Duodenal mucosa (tissue), 2 donors: ENCODE measurements around the gene STX8.

ENCODE experiments used
- H3K27ac ChIP-seq: one replicate; pipeline ENCODE4 v1.7.0; 2013; ENCODE audit warnings: low read depth, low read length
- H3K27me3 ChIP-seq, 2 donors: one replicate each; pipeline ENCODE4 v1.7.0; 2013; ENCODE audit warnings: low read length in 2 of 2, control low read depth in 1 of 2; ENCODE audit not compliant: insufficient read depth in 2 of 2, control insufficient read depth in 1 of 2
- H3K36me3 ChIP-seq, 2 donors: one replicate each; pipeline ENCODE4 v1.7.0; 2013; ENCODE audit warnings: low read length in 2 of 2, control low read depth in 1 of 2; ENCODE audit not compliant: insufficient read depth in 2 of 2, control insufficient read depth in 1 of 2
- H3K4me1 ChIP-seq, 2 donors: one replicate each; pipeline ENCODE4 v1.7.0; 2013; ENCODE audit warnings: low read length in 2 of 2, control low read depth in 1 of 2; ENCODE audit not compliant: insufficient read depth in 2 of 2, control insufficient read depth in 1 of 2
- H3K4me3 ChIP-seq, 2 donors: one replicate each; pipeline ENCODE4 v1.7.0; 2013; ENCODE audit warnings: low read length in 2 of 2, low read depth in 1 of 2
- H3K9ac ChIP-seq, 2 donors: one replicate each; pipeline ENCODE4 v1.7.0; 2013; ENCODE audit warnings: low read length in 2 of 2, low read depth in 1 of 2
- H3K9me3 ChIP-seq, 2 donors: one replicate each; pipeline ENCODE4 v1.7.0; 2013; ENCODE audit warnings: low read length in 2 of 2, control low read depth in 1 of 2; ENCODE audit not compliant: control insufficient read depth in 1 of 2

Gene STX8

GRCh38 chr17:9253308-9253707 lies 322.3 kb downstream of the STX8 start:
- peaks cover 12 to 15% of the 10 kb centered on the region in 2 donors for H3K4me1 ChIP-seq
- no peak overlapping the region for H3K27ac ChIP-seq
- H3K36me3 ChIP-seq = peaks cover 0 to 3% of the 10 kb centered on the region in 2 donors
- H3K4me3 ChIP-seq = no peak overlapping the region
- H3K9me3 ChIP-seq = no peaks in the 10 kb centered on the region
- H3K9ac ChIP-seq = no peak overlapping the region
- no peaks in the 10 kb centered on the region for H3K27me3 ChIP-seq

- Histone ChIP-seq H3K27me3 (no peaks in the 10 kb centered on the region), H3K9me3 (no peaks in the 10 kb centered on the region)
Observed at GRCh38 chr17:9251273-9251672, 324.3 kb downstream of the STX8 start.

GRCh38 chr17:9249245-9249953 lies 326.2 kb downstream of the STX8 start:
- H3K36me3 ChIP-seq = peaks cover 0 to 3% of the 10 kb centered on the region in 2 donors
- no peak overlapping the region for H3K4me3 ChIP-seq
- H3K4me1 ChIP-seq = peaks cover 0 to 7% of the 10 kb centered on the region in 2 donors
- H3K27ac ChIP-seq = no peak overlapping the region
- H3K27me3 ChIP-seq = no peaks in the 10 kb centered on the region
- no peak overlapping the region for H3K9ac ChIP-seq
- H3K9me3 ChIP-seq = no peaks in the 10 kb centered on the region

More at GRCh38 chr17:9251273-9251672, 324.3 kb downstream of the STX8 start:
- Histone ChIP-seq H3K4me3 (no peak overlapping the region), H3K4me1 (peaks cover under 1 to 3% of the 10 kb centered on the region in 2 donors), H3K9ac (no peak overlapping the region), H3K36me3 (peaks cover 0 to 3% of the 10 kb centered on the region in 2 donors), H3K27ac (no peak overlapping the region)

- Histone ChIP-seq H3K27ac (no peak overlapping the region), H3K36me3 (peaks cover 0 to 3% of the 10 kb centered on the region in 2 donors), H3K4me3 (no peak overlapping the region), H3K27me3 (no peaks in the 10 kb centered on the region), H3K9ac (no peak overlapping the region), H3K9me3 (no peaks in the 10 kb centered on the region), H3K4me1 (peaks cover 0 to 5% of the 10 kb centered on the region in 2 donors)
Observed at GRCh38 chr17:9247401-9247938, 328.1 kb downstream of the STX8 start.

GRCh38 chr17:9244066-9245052 lies 331.3 kb downstream of the STX8 start:
- Histone ChIP-seq H3K27ac (peak overlapping the region; percentile 58), H3K9ac (peak overlapping the region in 1 of 2 donors; percentile 21), H3K27me3 (no peaks in the 10 kb centered on the region), H3K4me1 (peaks cover 3 to 23% of the 10 kb centered on the region in 2 donors), H3K36me3 (peaks cover 0 to 3% of the 10 kb centered on the region in 2 donors), H3K9me3 (no peaks in the 10 kb centered on the region), H3K4me3 (no peak overlapping the region)

- Histone ChIP-seq H3K36me3 (no peaks in the 10 kb centered on the region), H3K9me3 (no peaks in the 10 kb centered on the region), H3K27ac (peak overlapping the region; percentile 6), H3K27me3 (no peaks in the 10 kb centered on the region), H3K4me1 (peaks cover 14 to 37% of the 10 kb centered on the region in 2 donors), H3K9ac (no peak overlapping the region), H3K4me3 (no peak overlapping the region)
Observed at GRCh38 chr17:9242983-9243382, 332.6 kb downstream of the STX8 start.

- Histone ChIP-seq H3K4me3 (no peak overlapping the region), H3K4me1 (peaks cover 19 to 39% of the 10 kb centered on the region in 2 donors), H3K9ac (no peak overlapping the region)
Observed at GRCh38 chr17:9242497-9242881, 333.1 kb downstream of the STX8 start.

GRCh38 chr17:9241774-9242496 lies 333.7 kb downstream of the STX8 start:
- H3K9ac ChIP-seq = peak overlapping the region in 1 of 2 donors; percentile 18

More at GRCh38 chr17:9242497-9242881, 333.1 kb downstream of the STX8 start:
- Histone ChIP-seq H3K27me3 (no peaks in the 10 kb centered on the region), H3K9me3 (no peaks in the 10 kb centered on the region), H3K27ac (no peak overlapping the region), H3K36me3 (no peaks in the 10 kb centered on the region)

GRCh38 chr17:9241371-9241712 lies 334.3 kb downstream of the STX8 start:
- no peak overlapping the region for H3K4me3 ChIP-seq
- H3K9ac ChIP-seq = peak overlapping the region in 1 of 2 donors; percentile 79
- no peaks in the 10 kb centered on the region for H3K27me3 ChIP-seq
- peak overlapping the region; percentile 86 for H3K27ac ChIP-seq
- no peaks in the 10 kb centered on the region for H3K9me3 ChIP-seq
- H3K36me3 ChIP-seq = no peaks in the 10 kb centered on the region
- peaks cover 19 to 39% of the 10 kb centered on the region in 2 donors for H3K4me1 ChIP-seq

More at GRCh38 chr17:9241774-9242496, 333.7 kb downstream of the STX8 start:
- no peaks in the 10 kb centered on the region for H3K9me3 ChIP-seq
- peaks cover 19 to 39% of the 10 kb centered on the region in 2 donors for H3K4me1 ChIP-seq
- no peaks in the 10 kb centered on the region for H3K36me3 ChIP-seq
- H3K4me3 ChIP-seq = no peak overlapping the region
- H3K27me3 ChIP-seq = no peaks in the 10 kb centered on the region
- H3K27ac ChIP-seq = peak overlapping the region; percentile 86
